ENCODE results near the gene CARD11. TPM values are rescaled to one million over a fixed set of nuclear protein-coding genes. Genes with fewer than 3 reads are reported as not detected.

Gene CARD11
- total and polyA plus RNA-seq, 2 of the 13 experiments (the other 11 are each of a cell fraction or from before 2014, with no cell fraction given) = 0.04 TPM; not detected in 1

DNA sequence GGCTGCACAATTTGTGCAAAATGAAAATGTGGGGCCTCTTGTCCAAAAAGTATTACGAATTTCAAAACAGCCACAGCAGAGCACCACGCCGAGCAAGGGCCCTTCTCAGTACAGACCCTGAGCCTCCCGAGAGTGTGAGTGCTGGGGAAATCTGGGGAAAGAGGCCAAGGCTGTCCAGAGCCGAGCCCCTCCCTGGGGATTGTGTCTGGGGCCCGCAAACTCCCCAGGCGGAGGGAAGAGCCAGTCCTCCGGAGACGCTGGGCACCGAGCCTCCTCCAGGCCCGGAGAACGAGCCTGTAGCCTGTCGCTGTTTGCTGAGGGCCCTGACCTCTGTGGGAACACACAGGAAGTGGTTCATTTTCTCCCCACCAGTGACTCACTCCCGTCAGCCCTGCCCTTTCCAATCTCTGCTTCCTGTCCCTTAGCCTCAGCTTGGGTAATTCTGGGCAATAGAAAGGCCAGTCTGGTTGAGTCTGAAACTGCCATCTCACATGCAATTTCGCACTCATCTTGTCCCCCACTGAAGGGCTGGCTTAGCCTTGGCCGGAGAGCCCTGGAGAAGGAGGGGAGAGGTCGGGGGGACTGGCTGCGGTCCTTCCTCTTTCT is 180.1 kb downstream of the CARD11 start (continued):
- TF ChIP-seq, protein P1, sequence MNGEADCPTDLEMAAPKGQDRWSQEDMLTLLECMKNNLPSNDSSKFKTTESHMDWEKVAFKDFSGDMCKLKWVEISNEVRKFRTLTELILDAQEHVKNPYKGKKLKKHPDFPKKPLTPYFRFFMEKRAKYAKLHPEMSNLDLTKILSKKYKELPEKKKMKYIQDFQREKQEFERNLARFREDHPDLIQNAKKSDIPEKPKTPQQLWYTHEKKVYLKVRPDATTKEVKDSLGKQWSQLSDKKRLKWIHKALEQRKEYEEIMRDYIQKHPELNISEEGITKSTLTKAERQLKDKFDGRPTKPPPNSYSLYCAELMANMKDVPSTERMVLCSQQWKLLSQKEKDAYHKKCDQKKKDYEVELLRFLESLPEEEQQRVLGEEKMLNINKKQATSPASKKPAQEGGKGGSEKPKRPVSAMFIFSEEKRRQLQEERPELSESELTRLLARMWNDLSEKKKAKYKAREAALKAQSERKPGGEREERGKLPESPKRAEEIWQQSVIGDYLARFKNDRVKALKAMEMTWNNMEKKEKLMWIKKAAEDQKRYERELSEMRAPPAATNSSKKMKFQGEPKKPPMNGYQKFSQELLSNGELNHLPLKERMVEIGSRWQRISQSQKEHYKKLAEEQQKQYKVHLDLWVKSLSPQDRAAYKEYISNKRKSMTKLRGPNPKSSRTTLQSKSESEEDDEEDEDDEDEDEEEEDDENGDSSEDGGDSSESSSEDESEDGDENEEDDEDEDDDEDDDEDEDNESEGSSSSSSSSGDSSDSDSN (CRISPR knock-in tag; IDR thresholded peaks at IDR 0.05) = peak; percentile 89
- TF ChIP-seq, protein P2, sequence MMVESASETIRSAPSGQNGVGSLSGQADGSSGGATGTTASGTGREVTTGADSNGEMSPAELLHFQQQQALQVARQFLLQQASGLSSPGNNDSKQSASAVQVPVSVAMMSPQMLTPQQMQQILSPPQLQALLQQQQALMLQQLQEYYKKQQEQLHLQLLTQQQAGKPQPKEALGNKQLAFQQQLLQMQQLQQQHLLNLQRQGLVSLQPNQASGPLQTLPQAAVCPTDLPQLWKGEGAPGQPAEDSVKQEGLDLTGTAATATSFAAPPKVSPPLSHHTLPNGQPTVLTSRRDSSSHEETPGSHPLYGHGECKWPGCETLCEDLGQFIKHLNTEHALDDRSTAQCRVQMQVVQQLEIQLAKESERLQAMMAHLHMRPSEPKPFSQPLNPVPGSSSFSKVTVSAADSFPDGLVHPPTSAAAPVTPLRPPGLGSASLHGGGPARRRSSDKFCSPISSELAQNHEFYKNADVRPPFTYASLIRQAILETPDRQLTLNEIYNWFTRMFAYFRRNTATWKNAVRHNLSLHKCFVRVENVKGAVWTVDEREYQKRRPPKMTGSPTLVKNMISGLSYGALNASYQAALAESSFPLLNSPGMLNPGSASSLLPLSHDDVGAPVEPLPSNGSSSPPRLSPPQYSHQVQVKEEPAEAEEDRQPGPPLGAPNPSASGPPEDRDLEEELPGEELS (CRISPR knock-in tag; IDR thresholded peaks at IDR 0.05) = peak; percentile 9; the same call in 1 of the 2 replicates
- TF ChIP-seq ZNF878 (CRISPR knock-in tag; IDR thresholded peaks at IDR 0.05) (peak; percentile 58; the same call in 1 of the 2 replicates), MYNN (CRISPR knock-in tag; IDR thresholded peaks at IDR 0.05; ENCODE audit: low read depth) (no peak), ZNF292 (CRISPR knock-in tag; IDR thresholded peaks at IDR 0.05; ENCODE audit: borderline replicate concordance, low read depth) (peak; percentile 77; the same call in 1 of the 2 replicates), GTF2F1 (IDR thresholded peaks at IDR 0.05; ENCODE audit: low read length) (no peak), U2AF1 (optimal IDR thresholded peaks at IDR 0.05; ENCODE audit: low read depth, low read length) (peak; percentile 74), ZNF205 (CRISPR knock-in tag; IDR thresholded peaks at IDR 0.05) (no peak), ZBTB7A (CRISPR knock-in tag; IDR thresholded peaks at IDR 0.05) (no peak), TSC22D2 (CRISPR knock-in tag; IDR thresholded peaks at IDR 0.05; ENCODE audit: borderline replicate concordance) (no peak), ELF3 (CRISPR knock-in tag; IDR thresholded peaks at IDR 0.05) (peak; percentile 92), MTA3 (CRISPR knock-in tag; IDR thresholded peaks at IDR 0.05) (no peak), BRD4 (CRISPR knock-in tag; IDR thresholded peaks at IDR 0.05) (peak; percentile 50; the same call in 1 of the 2 replicates), PCBP1 (IDR thresholded peaks at IDR 0.05; ENCODE audit: borderline replicate concordance, low read depth, low read length) (no peak), ZNF232 (CRISPR knock-in tag; IDR thresholded peaks at IDR 0.05; ENCODE audit: borderline replicate concordance) (peak; percentile 72; the same call in 1 of the 2 replicates), TAF1 (CRISPR knock-in tag; IDR thresholded peaks at IDR 0.05) (peak; percentile 80; the same call in 1 of the 2 replicates), JUNB (CRISPR knock-in tag; IDR thresholded peaks at IDR 0.05; ENCODE audit: borderline replicate concordance) (peak; percentile 81)
- TF ChIP-seq, protein P3, sequence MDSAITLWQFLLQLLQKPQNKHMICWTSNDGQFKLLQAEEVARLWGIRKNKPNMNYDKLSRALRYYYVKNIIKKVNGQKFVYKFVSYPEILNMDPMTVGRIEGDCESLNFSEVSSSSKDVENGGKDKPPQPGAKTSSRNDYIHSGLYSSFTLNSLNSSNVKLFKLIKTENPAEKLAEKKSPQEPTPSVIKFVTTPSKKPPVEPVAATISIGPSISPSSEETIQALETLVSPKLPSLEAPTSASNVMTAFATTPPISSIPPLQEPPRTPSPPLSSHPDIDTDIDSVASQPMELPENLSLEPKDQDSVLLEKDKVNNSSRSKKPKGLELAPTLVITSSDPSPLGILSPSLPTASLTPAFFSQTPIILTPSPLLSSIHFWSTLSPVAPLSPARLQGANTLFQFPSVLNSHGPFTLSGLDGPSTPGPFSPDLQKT (CRISPR knock-in tag; IDR thresholded peaks at IDR 0.05; ENCODE audit: borderline replicate concordance) = no peak
- TF ChIP-seq, protein P4, sequence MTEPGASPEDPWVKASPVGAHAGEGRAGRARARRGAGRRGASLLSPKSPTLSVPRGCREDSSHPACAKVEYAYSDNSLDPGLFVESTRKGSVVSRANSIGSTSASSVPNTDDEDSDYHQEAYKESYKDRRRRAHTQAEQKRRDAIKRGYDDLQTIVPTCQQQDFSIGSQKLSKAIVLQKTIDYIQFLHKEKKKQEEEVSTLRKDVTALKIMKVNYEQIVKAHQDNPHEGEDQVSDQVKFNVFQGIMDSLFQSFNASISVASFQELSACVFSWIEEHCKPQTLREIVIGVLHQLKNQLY (CRISPR knock-in tag; IDR thresholded peaks at IDR 0.05) = no peak
- TF ChIP-seq, protein P5, sequence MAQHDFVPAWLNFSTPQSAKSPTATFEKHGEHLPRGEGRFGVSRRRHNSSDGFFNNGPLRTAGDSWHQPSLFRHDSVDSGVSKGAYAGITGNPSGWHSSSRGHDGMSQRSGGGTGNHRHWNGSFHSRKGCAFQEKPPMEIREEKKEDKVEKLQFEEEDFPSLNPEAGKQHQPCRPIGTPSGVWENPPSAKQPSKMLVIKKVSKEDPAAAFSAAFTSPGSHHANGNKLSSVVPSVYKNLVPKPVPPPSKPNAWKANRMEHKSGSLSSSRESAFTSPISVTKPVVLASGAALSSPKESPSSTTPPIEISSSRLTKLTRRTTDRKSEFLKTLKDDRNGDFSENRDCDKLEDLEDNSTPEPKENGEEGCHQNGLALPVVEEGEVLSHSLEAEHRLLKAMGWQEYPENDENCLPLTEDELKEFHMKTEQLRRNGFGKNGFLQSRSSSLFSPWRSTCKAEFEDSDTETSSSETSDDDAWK (CRISPR knock-in tag; IDR thresholded peaks at IDR 0.05) = no peak
- TF ChIP-seq, protein P6, sequence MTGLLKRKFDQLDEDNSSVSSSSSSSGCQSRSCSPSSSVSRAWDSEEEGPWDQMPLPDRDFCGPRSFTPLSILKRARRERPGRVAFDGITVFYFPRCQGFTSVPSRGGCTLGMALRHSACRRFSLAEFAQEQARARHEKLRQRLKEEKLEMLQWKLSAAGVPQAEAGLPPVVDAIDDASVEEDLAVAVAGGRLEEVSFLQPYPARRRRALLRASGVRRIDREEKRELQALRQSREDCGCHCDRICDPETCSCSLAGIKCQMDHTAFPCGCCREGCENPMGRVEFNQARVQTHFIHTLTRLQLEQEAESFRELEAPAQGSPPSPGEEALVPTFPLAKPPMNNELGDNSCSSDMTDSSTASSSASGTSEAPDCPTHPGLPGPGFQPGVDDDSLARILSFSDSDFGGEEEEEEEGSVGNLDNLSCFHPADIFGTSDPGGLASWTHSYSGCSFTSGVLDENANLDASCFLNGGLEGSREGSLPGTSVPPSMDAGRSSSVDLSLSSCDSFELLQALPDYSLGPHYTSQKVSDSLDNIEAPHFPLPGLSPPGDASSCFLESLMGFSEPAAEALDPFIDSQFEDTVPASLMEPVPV (CRISPR knock-in tag; IDR thresholded peaks at IDR 0.05) = no peak; the same call in 1 of the 2 replicates
